Measurements from ENCODE around the gene ACSM4. TPM values are rescaled to one million over a fixed set of nuclear protein-coding genes. Genes with fewer than 3 reads are reported as not detected.
"Not testable (repeated sequence)": the region's sequence is repeated elsewhere in the genome, so short reads cannot be mapped to it uniquely, and the experiment has no call there.

The ACSM4 gene
- not detected in 2 replicates for polyA plus RNA-seq (2014; cell fraction: cytosol; rRNA removed)
- polyA plus RNA-seq (2014; cell fraction: nucleus; rRNA removed), result not detected in 2 replicates

- DNase-seq (ENCODE audit: low spot score), result no peak
Observed at GRCh38 chr12:7303772-7304171, at the start of gene ACSM4. TSS of gene ACSM4 (plus strand) at chr12:7304072. CDS start at chr12:7304332, 260 bp downstream.

DNA sequence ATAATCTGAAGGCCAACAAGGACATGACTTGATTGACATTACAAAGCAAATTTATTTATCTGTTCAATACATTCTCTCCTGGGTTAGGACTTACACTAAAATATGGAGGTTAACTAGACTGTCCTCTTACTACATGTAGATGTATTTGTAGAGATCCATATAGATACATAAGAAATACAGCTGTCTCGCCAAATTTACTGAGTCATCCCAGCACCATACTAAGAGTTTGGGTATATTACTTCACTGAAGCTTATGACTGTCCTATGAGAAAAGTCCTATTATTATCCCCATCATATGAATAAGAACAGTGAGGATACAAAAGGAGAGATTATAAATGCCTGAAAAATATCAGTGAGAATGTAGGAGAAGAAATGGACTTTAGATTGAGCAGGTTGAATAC is 44.8 kb upstream of the ACSM4 start:
- no peak for DNase-seq (ENCODE audit: low spot score)

- no peak for DNase-seq (ENCODE audit: low spot score)
Observed at GRCh38 chr12:7264538-7264937, 39.3 kb upstream of the ACSM4 start.

DNA sequence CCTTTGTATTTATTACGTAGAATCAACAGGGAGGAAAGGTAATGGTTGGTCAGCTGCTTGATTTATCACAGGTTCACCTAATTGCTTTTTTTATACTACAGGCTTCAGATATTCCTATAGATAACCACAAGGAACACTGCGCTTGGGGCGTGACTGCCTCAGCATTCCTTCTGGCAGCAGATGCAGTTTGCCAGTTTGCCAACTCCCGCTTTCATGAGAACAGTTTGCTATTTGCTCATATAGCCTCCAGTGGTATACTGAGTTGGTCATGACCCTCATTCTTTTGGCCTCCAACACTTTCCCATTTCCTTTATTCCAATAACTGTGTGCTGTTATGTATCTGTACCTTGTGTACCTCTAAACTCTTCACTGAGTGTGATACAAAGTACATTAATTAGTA is 38.6 kb upstream of the ACSM4 start:
- DNase-seq (ENCODE audit: low spot score), result no peak

GRCh38 chr12:7269273-7269672 is 34.6 kb upstream of the ACSM4 start:
- DNase-seq (ENCODE audit: low spot score), result no peak

GRCh38 chr12:7271893-7272514 is 31.9 kb upstream of the ACSM4 start:
- DNase-seq (ENCODE audit: low spot score), result no peak

GRCh38 chr12:7275482-7275881 is 28.4 kb upstream of the ACSM4 start:
- not testable (repeated sequence) for DNase-seq (ENCODE audit: low spot score)

- no peak for DNase-seq (ENCODE audit: low spot score)
Observed at GRCh38 chr12:7282844-7283243, 21.0 kb upstream of the ACSM4 start.

DNA sequence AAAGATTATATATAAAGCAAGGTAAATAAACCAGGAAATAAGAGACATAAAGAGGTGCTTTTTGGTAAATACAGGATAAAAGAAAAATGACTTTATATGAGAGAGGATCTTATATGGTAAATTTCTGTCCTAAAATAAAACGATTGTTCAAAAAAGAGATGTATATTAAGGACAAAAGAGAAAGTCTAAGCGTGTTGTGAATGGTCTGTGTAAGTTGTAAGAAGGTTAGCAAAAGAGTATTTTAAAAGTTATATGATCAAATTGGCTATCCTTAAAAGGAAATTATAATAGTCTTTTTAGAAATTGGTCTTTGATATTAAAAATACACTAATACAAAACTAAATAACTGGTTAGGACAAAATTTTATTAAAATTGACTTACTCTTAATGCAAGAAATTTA is 14.1 kb upstream of the ACSM4 start:
- no peak for DNase-seq (ENCODE audit: low spot score)

GRCh38 chr12:7290588-7290987 is 13.3 kb upstream of the ACSM4 start:
- DNase-seq (ENCODE audit: low spot score), result not testable (repeated sequence)

- no peak for DNase-seq (ENCODE audit: low spot score)
Observed at GRCh38 chr12:7292300-7292699, 11.6 kb upstream of the ACSM4 start.

DNA sequence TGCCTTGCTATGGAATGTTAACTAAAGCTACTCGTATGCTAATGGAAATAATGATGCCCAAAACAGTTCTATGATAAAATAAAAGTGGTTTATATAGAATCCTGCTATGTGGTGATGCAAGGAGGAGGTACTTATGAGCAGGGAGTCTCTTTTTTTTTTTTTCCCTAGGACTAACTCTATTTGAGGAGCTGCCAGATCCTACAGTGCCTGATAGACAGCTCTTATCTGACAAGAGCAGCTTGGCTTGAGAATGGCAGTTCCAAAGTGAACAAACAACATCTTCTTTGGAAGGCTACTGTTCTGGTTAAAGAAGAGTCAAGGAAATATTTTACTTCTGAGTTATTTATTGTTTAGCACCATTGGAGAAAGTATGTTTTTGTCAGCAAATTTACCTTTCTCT is 10.2 kb upstream of the ACSM4 start:
- no peak for DNase-seq (ENCODE audit: low spot score)

GRCh38 chr12:7295529-7295928 is 8.3 kb upstream of the ACSM4 start:
- DNase-seq (ENCODE audit: low spot score), result no peak

GRCh38 chr12:7297865-7298264 is 6.0 kb upstream of the ACSM4 start:
- DNase-seq (ENCODE audit: low spot score), result no peak

GRCh38 chr12:7302266-7302986 is 1.4 kb upstream of the ACSM4 start:
- DNase-seq (ENCODE audit: low spot score), result no peak

- no peak for DNase-seq (ENCODE audit: low spot score)
Observed at GRCh38 chr12:7303230-7303629, 642 bp upstream of the ACSM4 start.

DNA sequence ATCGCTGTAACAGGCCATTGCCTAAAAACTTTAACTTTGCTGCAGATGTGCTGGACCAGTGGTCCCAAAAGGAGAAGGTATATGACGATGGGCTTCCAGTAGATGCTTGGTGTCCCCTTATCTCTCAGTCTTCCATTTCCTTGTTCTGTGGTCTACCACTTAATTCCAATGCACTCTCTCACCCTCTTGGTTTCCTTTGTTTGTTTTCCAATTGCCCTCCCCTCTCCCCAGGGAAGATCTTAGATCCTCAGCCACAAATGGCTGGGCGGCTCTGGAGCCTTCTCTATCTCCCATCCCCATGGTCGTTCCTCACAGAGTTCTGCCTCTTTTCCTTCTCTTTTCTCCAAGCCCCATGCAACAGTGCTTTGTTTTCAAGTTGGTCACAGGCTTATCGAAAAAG is 584 bp downstream of the ACSM4 start:
- DNase-seq (ENCODE audit: low spot score), result no peak

- no peak for DNase-seq (ENCODE audit: low spot score)
Observed at GRCh38 chr12:7310070-7310469, 6.2 kb downstream of the ACSM4 start.

- DNase-seq (ENCODE audit: low spot score), result no peak
Observed at GRCh38 chr12:7319930-7320329, 16.1 kb downstream of the ACSM4 start.

DNA sequence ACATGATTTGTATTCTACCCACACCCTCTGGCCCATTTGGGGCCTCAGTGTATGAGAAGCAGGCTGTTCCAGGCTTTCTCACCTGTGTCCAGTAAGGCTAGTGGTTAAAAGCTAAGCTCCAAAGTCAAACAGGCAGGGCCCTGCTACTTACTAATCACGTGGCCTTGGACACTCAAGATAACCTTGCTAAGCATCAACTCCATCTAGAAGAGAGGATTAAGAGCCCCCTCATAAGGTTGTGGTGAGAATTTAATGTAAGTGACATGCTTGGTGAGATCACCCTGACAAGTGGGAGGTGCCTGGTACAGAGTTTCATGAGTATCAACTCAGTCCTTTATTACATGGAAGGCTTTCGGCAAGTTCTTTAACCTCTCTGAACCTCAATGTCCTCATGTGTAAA is 17.8 kb downstream of the ACSM4 start:
- DNase-seq (ENCODE audit: low spot score), result no peak

DNA sequence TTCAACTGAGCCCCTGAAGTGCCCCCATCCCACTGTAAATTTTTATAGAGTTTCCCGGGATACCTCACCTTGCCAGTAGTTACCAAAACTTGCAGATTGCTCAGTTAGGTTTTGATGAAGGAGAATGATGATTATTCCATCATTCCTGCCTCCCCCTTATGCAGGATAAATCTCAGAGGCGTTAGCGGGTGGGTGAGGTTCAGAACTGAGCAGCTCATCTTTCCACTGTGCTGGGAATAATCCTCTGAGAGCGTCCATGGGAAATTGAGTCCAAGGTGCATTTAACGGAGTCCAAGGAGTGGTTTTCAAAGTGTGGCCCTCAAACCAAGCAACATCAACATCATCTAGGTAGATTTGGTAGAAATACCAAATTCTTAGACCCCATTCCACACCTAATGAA is 18.7 kb downstream of the ACSM4 start:
- no peak for DNase-seq (ENCODE audit: low spot score)

- no peak for DNase-seq (ENCODE audit: low spot score)
Observed at GRCh38 chr12:7324176-7324575, 20.3 kb downstream of the ACSM4 start.

- DNase-seq (ENCODE audit: low spot score), result no peak
Observed at GRCh38 chr12:7327918-7328317, 24.0 kb downstream of the ACSM4 start.

Measured in SK-N-DZ (cell line).